Erythroblast (primary cell): Measurements from ENCODE around the gene MARCHF4.

Experiments used
- GATA1 ChIP-seq: IDR thresholded peaks from 2 replicates; pipeline ENCODE4 v1.6.1; 2011; ENCODE audit warnings: low read depth, mild to moderate bottlenecking, control low read depth, low read length, moderate library complexity
- POLR2A ChIP-seq: IDR thresholded peaks from 2 replicates; pipeline ENCODE4 v1.6.1; 2011; ENCODE audit warnings: mild to moderate bottlenecking, low read length

DNA sequence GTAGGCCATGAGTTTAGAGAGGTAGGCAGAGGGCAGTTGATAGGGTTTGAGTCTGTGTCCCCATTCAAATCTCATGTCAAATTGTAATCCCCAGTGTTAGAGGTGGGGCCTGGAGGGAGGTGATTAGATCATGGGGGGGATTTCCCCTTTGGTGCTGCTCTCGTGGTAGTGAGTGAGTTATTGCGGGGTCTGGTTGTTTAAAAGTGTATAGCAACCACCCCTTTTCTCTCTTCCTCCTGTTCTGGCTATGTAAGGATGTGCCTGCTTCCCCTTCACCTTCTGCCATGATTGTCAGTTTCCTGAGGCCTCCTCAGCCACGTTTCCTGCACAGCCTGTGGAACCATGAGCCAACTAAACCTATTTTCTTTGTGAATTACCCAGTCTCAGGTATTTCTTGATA, 25.5 kb downstream of the MARCHF4 start:
- no peak for TF ChIP-seq POLR2A
- TF ChIP-seq GATA1 = no peak
